ENCODE results near the gene TFDP1. TPM values are rescaled to one million over a fixed set of nuclear protein-coding genes. Genes with fewer than 3 reads are reported as not detected.

Gene TFDP1
- total RNA-seq, 5 donors from 2014 or later (not counting 1 experiment from before 2014, with no cell fraction given) = 25.8 to 38.3 (median 34.1) TPM

DNA sequence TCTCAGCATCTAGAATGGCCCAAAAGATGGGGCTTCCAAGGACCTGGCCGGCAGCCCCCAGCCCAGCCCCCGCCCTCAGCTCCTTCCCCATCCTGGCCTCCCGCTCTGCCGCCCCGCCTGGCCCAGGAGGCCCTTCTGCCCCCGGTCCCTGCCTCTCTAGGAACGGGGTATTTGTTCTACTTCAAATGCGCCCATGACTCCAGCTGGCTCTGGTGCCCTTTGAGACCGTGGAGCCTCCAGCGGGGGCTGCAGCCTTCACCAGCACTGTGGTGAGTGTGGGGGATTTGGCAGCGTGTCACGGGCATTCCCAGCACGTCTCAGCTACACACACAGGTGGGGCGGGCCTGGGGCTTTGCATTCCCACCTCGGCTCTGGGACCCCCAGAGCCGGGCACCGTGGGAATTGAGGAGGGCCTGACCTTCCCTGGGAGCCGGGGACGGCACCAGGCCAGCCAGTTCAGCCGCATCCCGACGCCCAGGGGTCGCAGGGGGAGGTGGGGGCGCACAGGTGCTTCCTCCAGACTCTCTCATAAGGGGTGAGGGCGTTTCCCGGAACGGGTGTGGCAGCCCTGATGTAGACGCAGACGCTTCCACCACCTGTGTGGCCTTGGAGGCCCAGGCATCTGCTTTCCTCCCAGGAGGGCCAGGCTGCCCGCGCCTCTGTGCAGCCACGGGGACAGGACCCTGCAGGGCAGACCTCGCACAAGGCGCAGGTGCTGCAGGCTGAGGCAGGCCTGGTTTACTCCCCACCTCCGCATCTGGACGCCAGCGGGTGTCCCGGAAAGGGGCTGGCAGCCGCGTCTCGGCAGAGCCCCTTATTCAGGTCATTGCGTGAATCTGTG lies 72.5 kb downstream of the TFDP1 start:
- Histone ChIP-seq H3K27ac (ENCODE audit: low read length) (no peak overlapping the region), H3K27me3 (replicated peaks in 1 of 2; ENCODE audit: control insufficient read depth in 2 of 2, extremely low read depth in 1 of 2, insufficient read depth in 2 of 2, low read length in 1 of 2) (peaks cover 0 to 14% of the 10 kb centered on the region in 2 experiments), H3K9me3 (no peaks in the 10 kb centered on the region), H3K4me3 (ENCODE audit: control insufficient read depth in 1 of 2, extremely low read depth in 1 of 2, low read length in 1 of 2) (no peak overlapping the region), H3K36me3 (ENCODE audit: control insufficient read depth in 2 of 2, extremely low read depth in 1 of 2, insufficient read depth in 1 of 2, low read length in 1 of 2) (no peaks in the 10 kb centered on the region), H3K4me1 (ENCODE audit: control insufficient read depth in 1 of 2, extremely low read depth in 1 of 2, insufficient read depth in 2 of 2, low read length in 2 of 2) (peaks cover 0 to 24% of the 10 kb centered on the region in 2 experiments)
- no peak for ATAC-seq (replicated peaks in 1 of 4)
- Mint-ChIP-seq H3K27me3 (no peaks in the 10 kb centered on the region), H3K27ac (no peak overlapping the region), H3K36me3 (no peaks in the 10 kb centered on the region), H3K9me3 (peaks cover 9 to 14% (median 14%) of the 10 kb centered on the region in 3 donors), H3K4me3 (no peak overlapping the region), H3K4me1 (peaks cover 0 to 6% (median 6%) of the 10 kb centered on the region in 3 donors)
- DNase-seq = peak in 2 of 35 experiments; percentile 7 to 20
- POLR2A ChIA-PET = no interaction called here
- WGBS (ENCODE audit: insufficient coverage) = 81% methylated on average over 37 of the region's 42 CpGs
- CTCF ChIA-PET = no interaction called here

GRCh38 chr13:113657851-113658741 lies 73.5 kb downstream of the TFDP1 start, which contains the start of gene ATP4B:
ATP4B (minus strand) TSS chr13:113658198; CDS start chr13:113658144, 54 bp downstream.
- 94% methylated on average over 37 of the region's 47 CpGs for WGBS (ENCODE audit: insufficient coverage)
- Mint-ChIP-seq H3K27me3 (no peaks in the 10 kb centered on the region), H3K4me1 (peaks cover 0 to 6% (median 6%) of the 10 kb centered on the region in 3 donors), H3K36me3 (no peaks in the 10 kb centered on the region), H3K4me3 (no peak within 1 kb of the TSS), H3K9me3 (peaks cover 9 to 14% (median 14%) of the 10 kb centered on the region in 3 donors), H3K27ac (no peak within 1 kb of the TSS)
- Histone ChIP-seq H3K4me3 (ENCODE audit: control insufficient read depth in 1 of 2, extremely low read depth in 1 of 2, low read length in 1 of 2) (no peak within 1 kb of the TSS), H3K4me1 (ENCODE audit: control insufficient read depth in 1 of 2, extremely low read depth in 1 of 2, insufficient read depth in 2 of 2, low read length in 2 of 2) (peaks cover 0 to 14% of the 10 kb centered on the region in 2 experiments), H3K9me3 (no peaks in the 10 kb centered on the region), H3K36me3 (ENCODE audit: control insufficient read depth in 2 of 2, extremely low read depth in 1 of 2, insufficient read depth in 1 of 2, low read length in 1 of 2) (no peaks in the 10 kb centered on the region), H3K27ac (ENCODE audit: low read length) (no peak within 1 kb of the TSS), H3K27me3 (replicated peaks in 1 of 2; ENCODE audit: control insufficient read depth in 2 of 2, extremely low read depth in 1 of 2, insufficient read depth in 2 of 2, low read length in 1 of 2) (peaks cover 0 to 14% of the 10 kb centered on the region in 2 experiments)
- CTCF ChIA-PET = no interaction called here
- DNase-seq (peak in 2 of 35 experiments; percentile 8 to 19), ATAC-seq (replicated peaks in 1 of 4) (no peak)
- POLR2A ChIA-PET = no interaction called here

DNA sequence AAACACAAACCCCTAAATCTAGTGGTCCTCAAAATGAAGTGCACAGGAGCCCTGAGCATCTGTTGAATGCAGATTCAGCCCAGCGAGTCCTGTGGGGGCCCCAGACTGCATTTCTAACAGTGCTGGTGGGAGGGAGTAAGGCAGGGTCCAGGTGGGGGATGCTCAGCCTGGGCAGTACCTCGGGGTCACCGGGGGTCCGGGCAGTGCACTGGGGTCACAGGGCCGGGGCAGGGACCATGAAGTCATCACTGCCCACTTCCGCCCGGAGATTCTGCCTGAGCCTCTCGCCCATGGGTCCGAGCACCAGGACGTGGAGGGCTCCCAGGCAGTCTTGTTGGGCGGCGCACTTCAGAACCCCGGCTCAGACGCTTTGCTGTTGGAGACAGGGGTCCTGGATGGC lies 74.3 kb downstream of the TFDP1 start:
- Mint-ChIP-seq H3K36me3 (no peaks in the 10 kb centered on the region), H3K4me3 (no peak overlapping the region), H3K27ac (no peak overlapping the region)

DNA sequence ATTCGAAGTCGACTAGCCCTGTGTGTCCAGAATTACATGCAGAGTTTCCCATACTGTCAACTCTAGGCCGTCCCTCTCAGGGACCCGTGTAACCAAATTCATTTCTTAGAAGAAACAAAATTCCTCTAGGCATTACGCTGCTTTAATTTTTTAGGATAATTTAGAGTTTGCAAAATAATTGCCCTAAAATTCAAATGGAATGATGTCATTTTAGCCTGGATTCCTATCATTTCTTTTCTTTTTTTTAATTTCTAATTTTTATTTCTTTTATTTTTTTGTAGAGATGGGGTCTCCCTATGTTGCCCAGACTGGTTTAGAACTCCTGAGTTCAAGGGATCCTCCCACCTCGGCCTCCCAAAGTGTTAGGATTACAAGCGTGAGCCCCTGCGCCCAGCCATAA lies 74.8 kb downstream of the TFDP1 start:
- CTCF ChIA-PET = no interaction called here
- ATAC-seq (replicated peaks in 1 of 4) = no peak
- Mint-ChIP-seq H3K27ac (no peak overlapping the region), H3K9me3 (peaks cover 9 to 14% (median 14%) of the 10 kb centered on the region in 3 donors), H3K36me3 (no peaks in the 10 kb centered on the region), H3K27me3 (no peaks in the 10 kb centered on the region), H3K4me3 (no peak overlapping the region), H3K4me1 (no peaks in the 10 kb centered on the region)
- Histone ChIP-seq H3K27ac (ENCODE audit: low read length) (no peak overlapping the region), H3K36me3 (ENCODE audit: control insufficient read depth in 2 of 2, extremely low read depth in 1 of 2, insufficient read depth in 1 of 2, low read length in 1 of 2) (no peaks in the 10 kb centered on the region), H3K4me3 (ENCODE audit: control insufficient read depth in 1 of 2, extremely low read depth in 1 of 2, low read length in 1 of 2) (no peak overlapping the region), H3K4me1 (ENCODE audit: control insufficient read depth in 1 of 2, extremely low read depth in 1 of 2, insufficient read depth in 2 of 2, low read length in 2 of 2) (peaks cover 0 to 1% of the 10 kb centered on the region in 2 experiments), H3K27me3 (replicated peaks in 1 of 2; ENCODE audit: control insufficient read depth in 2 of 2, extremely low read depth in 1 of 2, insufficient read depth in 2 of 2, low read length in 1 of 2) (peaks cover 0 to 14% of the 10 kb centered on the region in 2 experiments), H3K9me3 (no peaks in the 10 kb centered on the region)
- no peak for DNase-seq
- WGBS (ENCODE audit: insufficient coverage) = no CpG with 5 or more reads among the region's 8 CpGs
- POLR2A ChIA-PET = no interaction called here

More for the DNA sequence above, 74.3 kb downstream of the TFDP1 start:
- peaks cover 9 to 14% (median 14%) of the 10 kb centered on the region in 3 donors for H3K9me3 Mint-ChIP-seq
- Histone ChIP-seq H3K4me3 (ENCODE audit: control insufficient read depth in 1 of 2, extremely low read depth in 1 of 2, low read length in 1 of 2) (no peak overlapping the region), H3K9me3 (no peaks in the 10 kb centered on the region), H3K27me3 (replicated peaks in 1 of 2; ENCODE audit: control insufficient read depth in 2 of 2, extremely low read depth in 1 of 2, insufficient read depth in 2 of 2, low read length in 1 of 2) (peaks cover 0 to 14% of the 10 kb centered on the region in 2 experiments), H3K27ac (ENCODE audit: low read length) (no peak overlapping the region), H3K36me3 (ENCODE audit: control insufficient read depth in 2 of 2, extremely low read depth in 1 of 2, insufficient read depth in 1 of 2, low read length in 1 of 2) (no peaks in the 10 kb centered on the region), H3K4me1 (ENCODE audit: control insufficient read depth in 1 of 2, extremely low read depth in 1 of 2, insufficient read depth in 2 of 2, low read length in 2 of 2) (peaks cover 0 to 6% of the 10 kb centered on the region in 2 experiments)
- CTCF ChIA-PET = no interaction called here
- no peak for ATAC-seq (replicated peaks in 1 of 4)
- peaks cover 0 to 2% (median under 1%) of the 10 kb centered on the region in 3 donors for H3K4me1 Mint-ChIP-seq
- no peaks in the 10 kb centered on the region for H3K27me3 Mint-ChIP-seq
- POLR2A ChIA-PET = no interaction called here
- peak in 1 of 35 experiments; percentile 4 for DNase-seq
- WGBS (ENCODE audit: insufficient coverage) = 74% methylated on average over 14 of the region's 14 CpGs

DNA sequence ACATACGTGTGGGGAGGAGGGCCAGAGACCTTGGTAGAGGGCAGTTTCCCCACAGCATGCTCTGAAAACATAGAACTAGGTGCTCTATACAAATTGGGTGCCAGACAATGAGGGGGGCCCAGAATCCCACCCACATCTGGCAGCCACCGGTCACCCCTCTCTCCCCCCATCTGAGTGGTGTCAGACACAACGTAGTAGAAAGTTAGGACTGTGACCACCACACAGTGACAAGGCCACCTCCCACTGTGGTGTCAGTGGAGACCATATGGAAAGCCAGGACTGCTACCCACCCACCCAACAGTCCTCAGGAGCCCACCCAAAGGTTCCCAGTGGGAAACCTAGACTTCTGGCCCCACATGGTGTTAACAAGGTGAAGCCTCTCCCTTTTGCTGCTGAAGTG lies 75.5 kb downstream of the TFDP1 start:
- no peak overlapping the region for H3K27ac ChIP-seq (ENCODE audit: low read length)
- H3K27me3 ChIP-seq (replicated peaks in 1 of 2; ENCODE audit: control insufficient read depth in 2 of 2, extremely low read depth in 1 of 2, insufficient read depth in 2 of 2, low read length in 1 of 2) = peaks cover 0 to 16% of the 10 kb centered on the region in 2 experiments
- H3K4me1 ChIP-seq (ENCODE audit: control insufficient read depth in 1 of 2, extremely low read depth in 1 of 2, insufficient read depth in 2 of 2, low read length in 2 of 2) = no peaks in the 10 kb centered on the region
- Mint-ChIP-seq H3K4me1 (no peaks in the 10 kb centered on the region), H3K9me3 (peaks cover 9 to 14% (median 14%) of the 10 kb centered on the region in 3 donors), H3K4me3 (no peak overlapping the region), H3K27ac (no peak overlapping the region), H3K36me3 (no peaks in the 10 kb centered on the region), H3K27me3 (no peaks in the 10 kb centered on the region)
- WGBS (ENCODE audit: insufficient coverage) = no CpG with 5 or more reads among the region's 3 CpGs
- ATAC-seq (replicated peaks in 1 of 4) (no peak), DNase-seq (peak in 1 of 35 experiments; percentile 0)
- ChIA-PET CTCF (no interaction called here), POLR2A (no interaction called here)
- no peaks in the 10 kb centered on the region for H3K36me3 ChIP-seq (ENCODE audit: control insufficient read depth in 2 of 2, extremely low read depth in 1 of 2, insufficient read depth in 1 of 2, low read length in 1 of 2)
- H3K4me3 ChIP-seq (ENCODE audit: control insufficient read depth in 1 of 2, extremely low read depth in 1 of 2, low read length in 1 of 2) = no peak overlapping the region
- H3K9me3 ChIP-seq = no peaks in the 10 kb centered on the region

- Mint-ChIP-seq H3K9me3 (peaks cover 9 to 14% (median 14%) of the 10 kb centered on the region in 3 donors), H3K27me3 (no peaks in the 10 kb centered on the region), H3K4me3 (no peak overlapping the region), H3K4me1 (no peaks in the 10 kb centered on the region), H3K36me3 (no peaks in the 10 kb centered on the region), H3K27ac (no peak overlapping the region)
- ChIA-PET CTCF (no interaction called here), POLR2A (no interaction called here)
- DNase-seq (no peak), ATAC-seq (replicated peaks in 1 of 4) (no peak)
- H3K27me3 ChIP-seq (replicated peaks in 1 of 2; ENCODE audit: control insufficient read depth in 2 of 2, extremely low read depth in 1 of 2, insufficient read depth in 2 of 2, low read length in 1 of 2) = peaks cover 0 to 30% of the 10 kb centered on the region in 2 experiments
- no peaks in the 10 kb centered on the region for H3K9me3 ChIP-seq
- no peak overlapping the region for H3K4me3 ChIP-seq (ENCODE audit: control insufficient read depth in 1 of 2, extremely low read depth in 1 of 2, low read length in 1 of 2)
- H3K4me1 ChIP-seq (ENCODE audit: control insufficient read depth in 1 of 2, extremely low read depth in 1 of 2, insufficient read depth in 2 of 2, low read length in 2 of 2) = no peaks in the 10 kb centered on the region
- no peak overlapping the region for H3K27ac ChIP-seq (ENCODE audit: low read length)
- no CpG with 5 or more reads among the region's 2 CpGs for WGBS (ENCODE audit: insufficient coverage)
- no peaks in the 10 kb centered on the region for H3K36me3 ChIP-seq (ENCODE audit: control insufficient read depth in 2 of 2, extremely low read depth in 1 of 2, insufficient read depth in 1 of 2, low read length in 1 of 2)
These were observed 77.0 kb downstream of the TFDP1 start for GRCh38 chr13:113661509-113661908.
